H1 (cell line): ENCODE data around the gene FGFR2. TPM values are rescaled to one million over a fixed set of nuclear protein-coding genes. Genes with fewer than 3 reads are reported as not detected.

Experiments used
- CTCF ChIA-PET: fragments of 300-600 bp; sonication (Branson Sonifier 250); formaldehyde crosslinking; loops from one replicate; lab custom pipeline; 2021; ENCODE audit not compliant: partially characterized antibody; lab: Charles Lee
- POLR2A ChIA-PET: fragments of 300-600 bp; sonication (Branson Sonifier 250); formaldehyde crosslinking; loops from one replicate; lab custom pipeline; 2021; ENCODE audit warnings: inconsistent platforms; ENCODE audit not compliant: partially characterized antibody; lab: Charles Lee
- DNase-seq, 2 experiments: peaks; one replicate each; pipeline versions ENCODE4 v3.0.0 to v3.0.0-alpha.2; 2010 to 2022; ENCODE audit warnings: low spot score in 2 of 2, low read depth in 1 of 2, mixed read lengths in 1 of 2
- FAIRE-seq: peaks from 2 replicates; lab custom pipeline; 2011; peaks lifted over from hg19 to GRCh38; lab: Jason Lieb, UNC
- H2AFZ ChIP-seq: 2 replicates; pipeline ENCODE4 v1.8.1; 2012; ENCODE audit warnings: low read length, inconsistent platforms
- H2AK5ac ChIP-seq: 2 replicates; pipeline ENCODE4 v1.6.1; 2013; ENCODE audit warnings: low read depth, low read length
- H2BK120ac ChIP-seq: replicated peaks from 2 replicates; pipeline ENCODE3; 2013; ENCODE audit warnings: low read depth, low read length, inconsistent platforms
- H2BK12ac ChIP-seq: 2 replicates; pipeline ENCODE4 v1.6.1; 2013; ENCODE audit warnings: low read depth, low read length
- H2BK15ac ChIP-seq: 2 replicates; pipeline ENCODE4 v1.6.1; 2013; ENCODE audit warnings: low read length
- H2BK20ac ChIP-seq: 2 replicates; pipeline ENCODE4 v1.6.1; 2013; ENCODE audit warnings: low read length
- H2BK5ac ChIP-seq: 2 replicates; pipeline ENCODE4 v1.6.1; 2013; ENCODE audit warnings: low read depth, low read length
- H3K14ac ChIP-seq: 2 replicates; pipeline ENCODE4 v1.6.1; 2013; ENCODE audit warnings: inconsistent platforms; ENCODE audit not compliant: insufficient read length
- H3K18ac ChIP-seq: 2 replicates; pipeline ENCODE4 v1.6.1; 2013; ENCODE audit warnings: low read length; ENCODE audit errors: extremely low read depth
- H3K23ac ChIP-seq: 2 replicates; pipeline ENCODE4 v1.6.1; 2013; ENCODE audit warnings: inconsistent platforms; ENCODE audit not compliant: insufficient read length
- H3K23me2 ChIP-seq: 2 replicates; pipeline ENCODE4 v1.6.1; 2013; ENCODE audit warnings: low read depth, low read length
- H3K27ac ChIP-seq: 2 replicates; pipeline ENCODE4 v1.6.1; 2011; ENCODE audit warnings: low read depth, low read length, inconsistent platforms
- H3K27me3 ChIP-seq, 4 experiments: replicated peaks in 1 of 4; 1 replicate in 1 of 4; 2 replicates in 3 of 4; pipeline versions ENCODE4 v1.6.1 to v1.8.1; 2011 to 2013; ENCODE audit warnings: low read length in 3 of 4, mild to moderate bottlenecking in 3 of 4, inconsistent platforms in 2 of 4, mixed read lengths in 2 of 4, moderate library complexity in 1 of 4; ENCODE audit not compliant: control insufficient read depth in 3 of 4, insufficient read depth in 3 of 4; ENCODE audit errors: extremely low read depth in 1 of 4
- H3K36me3 ChIP-seq, 4 experiments: 2 replicates each; pipeline versions ENCODE4 v1.6.1 to v1.8.1; 2011 to 2013; ENCODE audit warnings: mild to moderate bottlenecking in 4 of 4, low read length in 3 of 4, moderate library complexity in 2 of 4, control low read depth in 1 of 4, inconsistent platforms in 1 of 4; ENCODE audit not compliant: insufficient read depth in 4 of 4, control insufficient read depth in 2 of 4
- H3K4ac ChIP-seq: replicated peaks from 2 replicates; pipeline ENCODE3; 2013; ENCODE audit warnings: low read length, low read depth, mixed read lengths, inconsistent platforms; ENCODE audit not compliant: insufficient read length
- H3K4me1 ChIP-seq, 4 experiments: replicated peaks in 1 of 4; 1 replicate in 1 of 4; 2 replicates in 3 of 4; pipeline versions ENCODE4 v1.6.1 to v1.8.1; 2011 to 2013; ENCODE audit warnings: low read length in 3 of 4, inconsistent platforms in 2 of 4, mixed read lengths in 1 of 4; ENCODE audit not compliant: insufficient read depth in 4 of 4, control insufficient read depth in 3 of 4
- H3K4me2 ChIP-seq, 2 experiments: 2 replicates each; pipeline versions ENCODE4 v1.6.1 to v1.8.1; 2011 to 2013; ENCODE audit warnings: low read depth in 2 of 2, low read length in 2 of 2, control low read depth in 1 of 2, inconsistent platforms in 1 of 2, mild to moderate bottlenecking in 1 of 2; ENCODE audit not compliant: insufficient read depth in 1 of 2
- H3K4me3 ChIP-seq, 4 experiments: fragments of 200-600, 300-600 bp in 1 of 4; sonication (generic), shearing (Covaris generic), sonication (Bioruptor Twin) in 1 of 4; 2 replicates each; pipeline versions ENCODE4 v1.5.1 to v1.8.1; 2011 to 2016; ENCODE audit warnings: low read length in 4 of 4, low read depth in 3 of 4, control low read depth in 2 of 4, inconsistent platforms in 2 of 4, mild to moderate bottlenecking in 2 of 4, mixed read lengths in 1 of 4, moderate library complexity in 1 of 4; ENCODE audit not compliant: insufficient read depth in 2 of 4; ENCODE audit errors: extremely low read depth in 1 of 4
- H3K56ac ChIP-seq: replicated peaks from 2 replicates; pipeline ENCODE3; 2013; ENCODE audit warnings: low read depth, mild to moderate bottlenecking, mixed read lengths, low read length, inconsistent platforms; ENCODE audit not compliant: insufficient read length
- H3K79me1 ChIP-seq: 2 replicates; pipeline ENCODE4 v1.6.1; 2013; ENCODE audit warnings: low read depth, low read length, control low read depth
- H3K79me2 ChIP-seq, 2 experiments: 2 replicates each; pipeline versions ENCODE4 v1.6.1 to v1.8.1; 2012 to 2013; ENCODE audit warnings: low read length in 2 of 2, mild to moderate bottlenecking in 2 of 2, inconsistent platforms in 1 of 2; ENCODE audit not compliant: insufficient read depth in 2 of 2, control insufficient read depth in 1 of 2
- H3K9ac ChIP-seq, 4 experiments: replicated peaks in 1 of 4; 1 replicate in 1 of 4; 2 replicates in 3 of 4; pipeline versions ENCODE4 v1.6.1 to v1.8.1; 2011 to 2013; ENCODE audit warnings: low read depth in 3 of 4, low read length in 3 of 4, control low read depth in 2 of 4, mild to moderate bottlenecking in 2 of 4, moderate library complexity in 2 of 4, inconsistent platforms in 1 of 4; ENCODE audit errors: extremely low read depth in 1 of 4
- H3K9me3 ChIP-seq, 2 experiments: 2 replicates each; pipeline versions ENCODE4 v1.6.1 to v1.8.1; 2012 to 2013; ENCODE audit warnings: mild to moderate bottlenecking in 2 of 2, moderate library complexity in 2 of 2, control low read depth in 1 of 2, inconsistent platforms in 1 of 2, low read depth in 1 of 2, low read length in 1 of 2, mixed read lengths in 1 of 2; ENCODE audit not compliant: insufficient read depth in 2 of 2
- H4K20me1 ChIP-seq, 2 experiments: replicated peaks in 1 of 2; 2 replicates each; pipeline versions ENCODE3 to v1.8.1; 2011 to 2013; ENCODE audit warnings: inconsistent platforms in 2 of 2, low read length in 2 of 2, mild to moderate bottlenecking in 1 of 2; ENCODE audit not compliant: insufficient read depth in 2 of 2, control insufficient read depth in 1 of 2
- H4K5ac ChIP-seq: 2 replicates; pipeline ENCODE4 v1.6.1; 2013; ENCODE audit warnings: low read length, low read depth, mixed read lengths, inconsistent platforms; ENCODE audit not compliant: insufficient read length
- H4K8ac ChIP-seq: 2 replicates; pipeline ENCODE4 v1.8.0; 2013; ENCODE audit warnings: mild to moderate bottlenecking, moderate library complexity, low read length, inconsistent platforms; ENCODE audit not compliant: insufficient read depth; ENCODE audit errors: extremely low read depth
- H4K91ac ChIP-seq: replicated peaks from 2 replicates; pipeline ENCODE3; 2013; ENCODE audit warnings: low read length, mixed read lengths, inconsistent platforms; ENCODE audit not compliant: insufficient read length
- ASH2L ChIP-seq: fragments of 200-600, 300-600 bp; sonication (generic); IDR thresholded peaks from one replicate; pipeline ENCODE4 v1.7.1; 2017; ENCODE audit warnings: low read length
- ATF3 ChIP-seq: IDR thresholded peaks from 2 replicates; pipeline ENCODE4 v1.6.1; 2011; ENCODE audit warnings: low read depth, mild to moderate bottlenecking, low read length; ENCODE audit not compliant: insufficient read depth
- BRCA1 ChIP-seq: IDR thresholded peaks from 2 replicates; pipeline ENCODE4 v1.6.1; 2012; ENCODE audit warnings: low read depth, low read length, improper control_type of control experiment
- CHD2 ChIP-seq: IDR thresholded peaks from 2 replicates; pipeline ENCODE4 v1.6.1; 2012; ENCODE audit warnings: low read length, improper control_type of control experiment
- EGR1 ChIP-seq: IDR thresholded peaks from 2 replicates; pipeline ENCODE4 v1.6.1; 2011; ENCODE audit warnings: low read depth, low read length, borderline replicate concordance
- KDM5A ChIP-seq: fragments of 200-600 bp; IDR thresholded peaks from 2 replicates; pipeline ENCODE4 v1.7.1; 2012; ENCODE audit warnings: mild to moderate bottlenecking, low read length, inconsistent platforms, mixed read lengths
- NANOG ChIP-seq: IDR thresholded peaks from 2 replicates; pipeline ENCODE4 v1.6.1; 2011; ENCODE audit warnings: low read length, low read depth, mild to moderate bottlenecking, inconsistent platforms; ENCODE audit not compliant: insufficient read depth, poor library complexity, severe bottlenecking
- NRF1 ChIP-seq: IDR thresholded peaks from 2 replicates; pipeline ENCODE4 v1.6.1; 2011; ENCODE audit warnings: mild to moderate bottlenecking, low read depth, low read length, improper control_type of control experiment
- POLR2AphosphoS5 ChIP-seq: IDR thresholded peaks from 2 replicates; pipeline ENCODE4 v1.6.1; 2011; ENCODE audit warnings: low read depth, low read length
- SAP30 ChIP-seq: fragments of 300-600 bp; sonication (generic); IDR thresholded peaks from 2 replicates; pipeline ENCODE4 v1.7.1; 2012; ENCODE audit warnings: low read length, moderate library complexity, mild to moderate bottlenecking, inconsistent platforms; ENCODE audit not compliant: insufficient read depth, insufficient replicate concordance
- SIN3A ChIP-seq, 2 experiments: IDR thresholded peaks in 1 of 2; conservative IDR thresholded peaks in 1 of 2; 2 replicates each; pipeline ENCODE4 v1.6.1; 2011 to 2012; ENCODE audit warnings: low read length in 2 of 2, improper control_type of control experiment in 1 of 2, low read depth in 1 of 2, mild to moderate bottlenecking in 1 of 2
- SP2 ChIP-seq: IDR thresholded peaks from 2 replicates; pipeline ENCODE4 v1.6.1; 2012; ENCODE audit warnings: mild to moderate bottlenecking, low read length, inconsistent platforms
- TAF7 ChIP-seq: optimal IDR thresholded peaks from 2 replicates; pipeline ENCODE3; 2011; ENCODE audit warnings: low read depth, mild to moderate bottlenecking, inconsistent platforms, low read length, moderate library complexity, borderline replicate concordance
- TEAD4 ChIP-seq: IDR thresholded peaks from 2 replicates; pipeline ENCODE4 v1.6.1; 2012; ENCODE audit warnings: low read depth, low read length, inconsistent platforms, mixed read lengths
- WGBS, 2 experiments: shearing (Covaris generic) in 1 of 2; methylation state at CpG; one replicate each; pipeline versions ENCODE4 v1.1.6 to v1.1.7; 2013 to 2015; ENCODE audit warnings: low lambda C conversion rate in 2 of 2, mixed read lengths in 2 of 2, inconsistent platforms in 1 of 2, low coverage in 1 of 2, missing lambda C conversion rate in 1 of 2; ENCODE audit not compliant: insufficient replicate concordance in 2 of 2, insufficient coverage in 1 of 2, insufficient read length in 1 of 2; ENCODE audit errors: extremely low coverage in 1 of 2, missing lambda C conversion rate in 1 of 2; 5-methylcytosine and 5-hydroxymethylcytosine counted together
- polyA plus RNA-seq, 7 experiments: library from polyadenylated mRNA; depleted of rRNA in 3 of 7; stranded (reverse) in 5 of 7; unstranded in 2 of 7; fragments of >200 nt in 5 of 7; fragments of 200-250 nt in 2 of 7; gene quantifications; 1 replicate in 5 of 7; 2 replicates in 1 of 7; 4 replicates in 1 of 7; pipeline versions ENCODE4 v1.2.1 to v1.2.3, GENCODE V29; 2011 to 2013; ENCODE audit warnings: missing spikeins in 2 of 7, mixed read lengths in 2 of 7
- total RNA-seq: library from RNA; stranded (reverse); fragmentation: NEBNext Ultra II Directional; extraction: Animal tissue kit (Norgen Biotek cat#: 25700); gene quantifications from 2 replicates; pipeline ENCODE4 v1.2.1, GENCODE V29; 2021

FGFR2 gene
- total and polyA plus RNA-seq, 2 of the 8 experiments (the other 6 are each of a cell fraction or from before 2014, with no cell fraction given): 50.2 to 81.2 TPM

DNA sequence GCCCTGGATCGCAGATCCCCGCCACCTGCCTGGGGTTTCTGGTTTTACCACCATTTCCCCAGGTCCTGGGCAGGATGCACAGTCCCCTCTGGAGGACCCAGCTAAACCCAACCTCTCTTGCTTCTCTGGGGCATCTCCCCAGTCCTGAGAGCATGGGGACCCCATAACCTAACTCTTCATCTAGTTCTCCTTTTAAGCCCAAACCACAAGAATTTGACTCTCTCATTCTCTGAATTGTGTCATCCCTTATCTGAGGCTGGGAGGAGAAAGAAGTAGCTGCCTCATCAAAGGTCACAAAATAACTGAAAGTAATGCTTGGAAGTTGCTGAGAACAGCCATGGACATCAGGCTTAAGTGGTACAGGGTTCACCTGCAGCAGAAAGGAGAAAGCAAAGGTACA is 159.9 kb downstream of the FGFR2 start:
- FAIRE-seq: no peak
- Histone ChIP-seq H4K8ac (no peak overlapping the region), H3K9ac (no peak overlapping the region), H4K5ac (no peak overlapping the region), H3K4me3 (no peak overlapping the region), H3K4me1 (peaks cover 0 to 10% (median 3%) of the 10 kb centered on the region in 4 experiments; a peak in 6 of 7 replicates), H2BK20ac (no peak overlapping the region), H3K36me3 (no peaks in the 10 kb centered on the region), H4K20me1 (no peaks in the 10 kb centered on the region), H2BK12ac (no peak overlapping the region), H3K27ac (no peak overlapping the region), H3K9me3 (no peaks in the 10 kb centered on the region), H3K23ac (no peak overlapping the region), H2BK120ac (no peak overlapping the region), H2AK5ac (no peak overlapping the region), H4K91ac (no peak overlapping the region), H2AFZ (no peak overlapping the region), H3K4ac (no peak overlapping the region), H3K14ac (no peak overlapping the region), H3K56ac (no peak overlapping the region), H2BK15ac (no peak overlapping the region), H3K18ac (no peak overlapping the region), H2BK5ac (no peak overlapping the region), H3K4me2 (no peak overlapping the region), H3K79me2 (no peaks in the 10 kb centered on the region), H3K79me1 (no peaks in the 10 kb centered on the region), H3K27me3 (no peaks in the 10 kb centered on the region; a peak in 1 of 7 replicates), H3K23me2 (no peaks in the 10 kb centered on the region)
- ChIA-PET POLR2A (no interaction called here), CTCF (interaction anchor here (0.8 to 1.1 kb wide), 4 partner anchors 8 to 154 kb away, joined by 3 to 4 read pairs (median 4); no protein-coding TSS in a partner anchor)
- DNase-seq: no peak
- 89% methylated on average over 2 of the region's 2 CpGs; no CpG with 5 or more reads in 1 of the 2 experiments for WGBS, 2 experiments
- no peak for TF ChIP-seq KDM5A
- no peak for TF ChIP-seq NRF1
- TF ChIP-seq ATF3: no peak
- TF ChIP-seq SIN3A (conservative IDR thresholded peaks at IDR 0.05 in 1 of 2, IDR thresholded peaks at IDR 0.05 in 1 of 2; ENCODE audit: low read depth in 1 of 2, low read length in 2 of 2): no peak
- no peak for TF ChIP-seq SP2
- TF ChIP-seq EGR1: no peak
- no peak for TF ChIP-seq NANOG
- no peak for TF ChIP-seq CHD2
- no peak for TF ChIP-seq BRCA1
- TF ChIP-seq SAP30: no peak
- no peak for TF ChIP-seq POLR2AphosphoS5
- no peak for TF ChIP-seq ASH2L
- TF ChIP-seq TEAD4: no peak
- no peak for TF ChIP-seq TAF7
